PC-9 (cell line): ENCODE data around the gene TGFBR3L.

Source experiments
- EZH2 ChIP-seq: fragments of 200-600 bp; sonication (generic); IDR thresholded peaks from 2 replicates; pipeline ENCODE4 v1.8.0; 2017; ENCODE audit warnings: antibody characterized with exemption, low read depth
- TF ChIP-seq, protein P1 (sequence below): fragments of 200-600 bp; sonication (generic); conservative IDR thresholded peaks from 2 replicates; pipeline ENCODE4 v1.6.1; 2017; ENCODE audit warnings: mixed run types, antibody characterized with exemption, mild to moderate bottlenecking, moderate library complexity

GRCh38 chr19:7914598-7915045 lies at the start of gene TGFBR3L:
- TF ChIP-seq, protein P1, sequence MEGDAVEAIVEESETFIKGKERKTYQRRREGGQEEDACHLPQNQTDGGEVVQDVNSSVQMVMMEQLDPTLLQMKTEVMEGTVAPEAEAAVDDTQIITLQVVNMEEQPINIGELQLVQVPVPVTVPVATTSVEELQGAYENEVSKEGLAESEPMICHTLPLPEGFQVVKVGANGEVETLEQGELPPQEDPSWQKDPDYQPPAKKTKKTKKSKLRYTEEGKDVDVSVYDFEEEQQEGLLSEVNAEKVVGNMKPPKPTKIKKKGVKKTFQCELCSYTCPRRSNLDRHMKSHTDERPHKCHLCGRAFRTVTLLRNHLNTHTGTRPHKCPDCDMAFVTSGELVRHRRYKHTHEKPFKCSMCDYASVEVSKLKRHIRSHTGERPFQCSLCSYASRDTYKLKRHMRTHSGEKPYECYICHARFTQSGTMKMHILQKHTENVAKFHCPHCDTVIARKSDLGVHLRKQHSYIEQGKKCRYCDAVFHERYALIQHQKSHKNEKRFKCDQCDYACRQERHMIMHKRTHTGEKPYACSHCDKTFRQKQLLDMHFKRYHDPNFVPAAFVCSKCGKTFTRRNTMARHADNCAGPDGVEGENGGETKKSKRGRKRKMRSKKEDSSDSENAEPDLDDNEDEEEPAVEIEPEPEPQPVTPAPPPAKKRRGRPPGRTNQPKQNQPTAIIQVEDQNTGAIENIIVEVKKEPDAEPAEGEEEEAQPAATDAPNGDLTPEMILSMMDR = no peak
- no peak for TF ChIP-seq EZH2
